GM23338 (cell line): ENCODE data around the gene PARVB. TPM values are rescaled to one million over a fixed set of nuclear protein-coding genes. Genes with fewer than 3 reads are reported as not detected.

ENCODE experiments used
- ATAC-seq: fragments of 200-7000 bp; cut with Tn5 transposase; 3 replicates; pipeline ENCODE4 v1.9.1; 2020
- DNase-seq: peaks from one replicate; pipeline ENCODE4 v3.0.0-alpha.2; 2015; ENCODE audit warnings: low spot score
- H2AFZ ChIP-seq: fragments of 200-600 bp; sonication (generic); 2 replicates; pipeline ENCODE4 v1.8.0; 2016; ENCODE audit warnings: antibody characterized with exemption, mild to moderate bottlenecking, moderate library complexity
- H3F3A ChIP-seq: fragments of 200-600 bp; sonication (generic); replicated peaks from 2 replicates; pipeline ENCODE4 v1.8.0; 2017; ENCODE audit warnings: antibody characterized with exemption, mixed run types, low read depth
- H3K27ac ChIP-seq: fragments of 200-600 bp; sonication (generic); 2 replicates; pipeline ENCODE4 v1.6.1; 2016; ENCODE audit warnings: low read depth
- H3K27me3 ChIP-seq: fragments of 200-600 bp; sonication (generic); 2 replicates; pipeline ENCODE4 v1.8.0; 2016; ENCODE audit warnings: mild to moderate bottlenecking, mixed run types, moderate library complexity; ENCODE audit not compliant: insufficient read depth
- H3K36me3 ChIP-seq: fragments of 200-600 bp; sonication (generic); 2 replicates; pipeline ENCODE4 v1.8.0; 2016; ENCODE audit warnings: mild to moderate bottlenecking; ENCODE audit not compliant: insufficient read depth
- H3K4me1 ChIP-seq: fragments of 200-600 bp; sonication (generic); 2 replicates; pipeline ENCODE4 v1.8.0; 2016; ENCODE audit warnings: mild to moderate bottlenecking, moderate library complexity; ENCODE audit not compliant: insufficient read depth
- H3K4me2 ChIP-seq: fragments of 200-600 bp; sonication (generic); 2 replicates; pipeline ENCODE4 v1.7.1; 2017; ENCODE audit warnings: mixed run types
- H3K4me3 ChIP-seq: fragments of 200-600 bp; sonication (generic); 2 replicates; pipeline ENCODE4 v1.6.1; 2016; ENCODE audit warnings: mixed run types
- H3K79me2 ChIP-seq: fragments of 200-600 bp; sonication (generic); replicated peaks from 2 replicates; pipeline ENCODE4 v1.8.0; 2017; ENCODE audit warnings: mild to moderate bottlenecking; ENCODE audit not compliant: insufficient read depth
- H3K9me2 ChIP-seq: fragments of 200-600 bp; sonication (generic); 2 replicates; pipeline ENCODE4 v1.8.0; 2017; ENCODE audit not compliant: insufficient read depth
- H4K20me1 ChIP-seq: fragments of 200-600 bp; sonication (generic); replicated peaks from 2 replicates; pipeline ENCODE4 v1.8.0; 2017; ENCODE audit warnings: mild to moderate bottlenecking; ENCODE audit not compliant: insufficient read depth
- H3K27ac Mint-ChIP-seq: 2 replicates; pipeline ENCODE4 v1.8.0; 2020; ENCODE audit warnings: inconsistent platforms, mild to moderate bottlenecking, moderate library complexity, mixed read lengths
- H3K27me3 Mint-ChIP-seq: 3 replicates; pipeline ENCODE4 v1.8.0; 2022; ENCODE audit warnings: low read depth, mild to moderate bottlenecking, moderate library complexity, mixed read lengths, inconsistent platforms; ENCODE audit not compliant: insufficient read depth, poor library complexity
- H3K36me3 Mint-ChIP-seq: 3 replicates; pipeline ENCODE4 v1.8.0; 2021; ENCODE audit warnings: low read depth, mild to moderate bottlenecking, inconsistent platforms, moderate library complexity, mixed read lengths
- H3K4me1 Mint-ChIP-seq: 3 replicates; pipeline ENCODE4 v1.8.0; 2020; ENCODE audit warnings: mild to moderate bottlenecking, inconsistent platforms, mixed read lengths
- H3K4me3 Mint-ChIP-seq: 3 replicates; pipeline ENCODE4 v1.8.0; 2021; ENCODE audit warnings: moderate library complexity, mild to moderate bottlenecking, inconsistent platforms, mixed read lengths
- H3K9me3 Mint-ChIP-seq: 3 replicates; pipeline ENCODE4 v1.8.0; 2020; ENCODE audit warnings: moderate library complexity, mild to moderate bottlenecking, inconsistent platforms, mixed read lengths
- CREB1 ChIP-seq: fragments of 250-450 bp; sonication (Bioruptor Pico); IDR thresholded peaks from 2 replicates; pipeline ENCODE4 v1.5.0; 2020; ENCODE audit warnings: low read depth, mild to moderate bottlenecking, moderate library complexity
- EZH2 ChIP-seq: fragments of 200-600 bp; sonication (generic); IDR thresholded peaks from one replicate; pipeline ENCODE4 v1.8.0; 2017; ENCODE audit warnings: antibody characterized with exemption, mild to moderate bottlenecking, low read depth; ENCODE audit not compliant: unreplicated experiment
- EZH2phosphoT487 ChIP-seq: fragments of 200-600 bp; sonication (generic); IDR thresholded peaks from one replicate; pipeline ENCODE4 v1.8.1; 2018; ENCODE audit warnings: antibody characterized with exemption; ENCODE audit not compliant: unreplicated experiment
- JUNB ChIP-seq: IDR thresholded peaks from one replicate; pipeline ENCODE4 v1.6.1; 2016; ENCODE audit warnings: antibody characterized with exemption; ENCODE audit not compliant: unreplicated experiment
- NANOG ChIP-seq: IDR thresholded peaks from 2 replicates; pipeline ENCODE4 v1.6.1; 2016; ENCODE audit warnings: antibody characterized with exemption, borderline replicate concordance
- POLR2AphosphoS5 ChIP-seq: IDR thresholded peaks from 2 replicates; pipeline ENCODE4 v1.6.1; 2016; ENCODE audit warnings: antibody characterized with exemption, low read depth
- STAT1 ChIP-seq: IDR thresholded peaks from one replicate; pipeline ENCODE4 v1.6.1; 2016; ENCODE audit warnings: antibody characterized with exemption; ENCODE audit not compliant: unreplicated experiment
- ZNF331 ChIP-seq: fragments of 250-450 bp; sonication (Bioruptor Pico); IDR thresholded peaks from 2 replicates; pipeline ENCODE4 v1.5.0; 2020; ENCODE audit warnings: low read depth, mild to moderate bottlenecking, moderate library complexity
- ZNF462 ChIP-seq: fragments of 250-450 bp; sonication (Bioruptor Pico); IDR thresholded peaks from 2 replicates; pipeline ENCODE4 v1.5.0; 2020; ENCODE audit warnings: mild to moderate bottlenecking, moderate library complexity
- polyA plus RNA-seq: library from polyadenylated mRNA; unstranded; fragments of >200 nt; fragmentation: Nextera tagmentation; extraction: Ambion mirVana; gene quantifications from 2 replicates; pipeline ENCODE4 v1.2.1, GENCODE V29; 2016
- total RNA-seq: library from RNA; depleted of rRNA; stranded (reverse); fragments of >200 nt; shearing (Covaris generic); gene quantifications from 2 replicates; pipeline ENCODE4 v1.2.3, GENCODE V29; 2014
- TF ChIP-seq, protein P1 (sequence below): IDR thresholded peaks from one replicate; pipeline ENCODE4 v1.6.1; 2018; ENCODE audit warnings: antibody characterized with exemption; ENCODE audit not compliant: unreplicated experiment
- TF ChIP-seq, protein P2 (sequence below), 2 experiments: fragments of 200-600 bp in 1 of 2; sonication (generic) in 1 of 2; conservative IDR thresholded peaks; 2 replicates each; pipeline versions ENCODE4 v1.5.1 to v1.6.1; 2016 to 2017; ENCODE audit warnings: antibody characterized with exemption in 2 of 2, low read depth in 2 of 2, mild to moderate bottlenecking in 2 of 2, moderate library complexity in 1 of 2

Gene PARVB
- total and polyA plus RNA-seq, 2 experiments from 2014 or later, result 4.3 to 7.7 TPM

GRCh38 chr22:44181033-44181911 lies 157.2 kb downstream of the PARVB start:
- Histone ChIP-seq H3K27ac (0 out of 2 replicates have a peak overlapping the region, but pooled peaks have one; percentile 80), H4K20me1 (no peaks in the 10 kb centered on the region), H3K9me2 (no peaks in the 10 kb centered on the region), H2AFZ (0 out of 2 replicates have a peak overlapping the region, but pooled peaks have one; percentile 56), H3F3A (no peaks in the 10 kb centered on the region), H3K4me2 (no peak overlapping the region), H3K79me2 (no peaks in the 10 kb centered on the region), H3K4me1 (0 out of 2 replicates have a peak, but pooled peaks cover 4% of the 10 kb centered on the region), H3K4me3 (no peak overlapping the region), H3K36me3 (no peaks in the 10 kb centered on the region), H3K27me3 (no peaks in the 10 kb centered on the region)
- Mint-ChIP-seq H3K27me3 (peaks cover 4% of the 10 kb centered on the region), H3K4me1 (peaks cover 20% of the 10 kb centered on the region), H3K9me3 (no peaks in the 10 kb centered on the region), H3K4me3 (no peak overlapping the region), H3K36me3 (no peaks in the 10 kb centered on the region; the same call in 2 of the 3 replicates), H3K27ac (no peak overlapping the region)
- DNase-seq (no peak), ATAC-seq (peak; percentile 21)
- no peak for TF ChIP-seq NANOG
- TF ChIP-seq EZH2phosphoT487, result no peak
- no peak for TF ChIP-seq JUNB
- TF ChIP-seq, protein P1, sequence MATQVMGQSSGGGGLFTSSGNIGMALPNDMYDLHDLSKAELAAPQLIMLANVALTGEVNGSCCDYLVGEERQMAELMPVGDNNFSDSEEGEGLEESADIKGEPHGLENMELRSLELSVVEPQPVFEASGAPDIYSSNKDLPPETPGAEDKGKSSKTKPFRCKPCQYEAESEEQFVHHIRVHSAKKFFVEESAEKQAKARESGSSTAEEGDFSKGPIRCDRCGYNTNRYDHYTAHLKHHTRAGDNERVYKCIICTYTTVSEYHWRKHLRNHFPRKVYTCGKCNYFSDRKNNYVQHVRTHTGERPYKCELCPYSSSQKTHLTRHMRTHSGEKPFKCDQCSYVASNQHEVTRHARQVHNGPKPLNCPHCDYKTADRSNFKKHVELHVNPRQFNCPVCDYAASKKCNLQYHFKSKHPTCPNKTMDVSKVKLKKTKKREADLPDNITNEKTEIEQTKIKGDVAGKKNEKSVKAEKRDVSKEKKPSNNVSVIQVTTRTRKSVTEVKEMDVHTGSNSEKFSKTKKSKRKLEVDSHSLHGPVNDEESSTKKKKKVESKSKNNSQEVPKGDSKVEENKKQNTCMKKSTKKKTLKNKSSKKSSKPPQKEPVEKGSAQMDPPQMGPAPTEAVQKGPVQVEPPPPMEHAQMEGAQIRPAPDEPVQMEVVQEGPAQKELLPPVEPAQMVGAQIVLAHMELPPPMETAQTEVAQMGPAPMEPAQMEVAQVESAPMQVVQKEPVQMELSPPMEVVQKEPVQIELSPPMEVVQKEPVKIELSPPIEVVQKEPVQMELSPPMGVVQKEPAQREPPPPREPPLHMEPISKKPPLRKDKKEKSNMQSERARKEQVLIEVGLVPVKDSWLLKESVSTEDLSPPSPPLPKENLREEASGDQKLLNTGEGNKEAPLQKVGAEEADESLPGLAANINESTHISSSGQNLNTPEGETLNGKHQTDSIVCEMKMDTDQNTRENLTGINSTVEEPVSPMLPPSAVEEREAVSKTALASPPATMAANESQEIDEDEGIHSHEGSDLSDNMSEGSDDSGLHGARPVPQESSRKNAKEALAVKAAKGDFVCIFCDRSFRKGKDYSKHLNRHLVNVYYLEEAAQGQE, result no peak
- no peak for TF ChIP-seq ZNF331 (CRISPR knock-in tag)
- TF ChIP-seq POLR2AphosphoS5, result no peak
- TF ChIP-seq EZH2, result no peak
- TF ChIP-seq, protein P2, sequence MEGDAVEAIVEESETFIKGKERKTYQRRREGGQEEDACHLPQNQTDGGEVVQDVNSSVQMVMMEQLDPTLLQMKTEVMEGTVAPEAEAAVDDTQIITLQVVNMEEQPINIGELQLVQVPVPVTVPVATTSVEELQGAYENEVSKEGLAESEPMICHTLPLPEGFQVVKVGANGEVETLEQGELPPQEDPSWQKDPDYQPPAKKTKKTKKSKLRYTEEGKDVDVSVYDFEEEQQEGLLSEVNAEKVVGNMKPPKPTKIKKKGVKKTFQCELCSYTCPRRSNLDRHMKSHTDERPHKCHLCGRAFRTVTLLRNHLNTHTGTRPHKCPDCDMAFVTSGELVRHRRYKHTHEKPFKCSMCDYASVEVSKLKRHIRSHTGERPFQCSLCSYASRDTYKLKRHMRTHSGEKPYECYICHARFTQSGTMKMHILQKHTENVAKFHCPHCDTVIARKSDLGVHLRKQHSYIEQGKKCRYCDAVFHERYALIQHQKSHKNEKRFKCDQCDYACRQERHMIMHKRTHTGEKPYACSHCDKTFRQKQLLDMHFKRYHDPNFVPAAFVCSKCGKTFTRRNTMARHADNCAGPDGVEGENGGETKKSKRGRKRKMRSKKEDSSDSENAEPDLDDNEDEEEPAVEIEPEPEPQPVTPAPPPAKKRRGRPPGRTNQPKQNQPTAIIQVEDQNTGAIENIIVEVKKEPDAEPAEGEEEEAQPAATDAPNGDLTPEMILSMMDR (conservative IDR thresholded peaks at IDR 0.05; ENCODE audit: low read depth in 2 of 2), result no peak
- no peak for TF ChIP-seq STAT1
- TF ChIP-seq CREB1 (CRISPR knock-in tag), result no peak
- no peak for TF ChIP-seq ZNF462 (CRISPR knock-in tag)
